ENCODE data around the gene LRP2. TPM values are rescaled to one million over a fixed set of nuclear protein-coding genes. Genes with fewer than 3 reads are reported as not detected.

Gene LRP2
- total RNA-seq, 1 donor from 2014 or later = 54.2 TPM

- H3K27me3 Mint-ChIP-seq (ENCODE audit: low read depth) = peaks cover 29% of the 10 kb centered on the region
- peak; percentile 71 to 84 for DNase-seq (ENCODE audit: low spot score in 2 of 2, unreplicated experiment in 2 of 2)
- H3K4me3 Mint-ChIP-seq = no peak overlapping the region
- TF ChIP-seq, protein P1, sequence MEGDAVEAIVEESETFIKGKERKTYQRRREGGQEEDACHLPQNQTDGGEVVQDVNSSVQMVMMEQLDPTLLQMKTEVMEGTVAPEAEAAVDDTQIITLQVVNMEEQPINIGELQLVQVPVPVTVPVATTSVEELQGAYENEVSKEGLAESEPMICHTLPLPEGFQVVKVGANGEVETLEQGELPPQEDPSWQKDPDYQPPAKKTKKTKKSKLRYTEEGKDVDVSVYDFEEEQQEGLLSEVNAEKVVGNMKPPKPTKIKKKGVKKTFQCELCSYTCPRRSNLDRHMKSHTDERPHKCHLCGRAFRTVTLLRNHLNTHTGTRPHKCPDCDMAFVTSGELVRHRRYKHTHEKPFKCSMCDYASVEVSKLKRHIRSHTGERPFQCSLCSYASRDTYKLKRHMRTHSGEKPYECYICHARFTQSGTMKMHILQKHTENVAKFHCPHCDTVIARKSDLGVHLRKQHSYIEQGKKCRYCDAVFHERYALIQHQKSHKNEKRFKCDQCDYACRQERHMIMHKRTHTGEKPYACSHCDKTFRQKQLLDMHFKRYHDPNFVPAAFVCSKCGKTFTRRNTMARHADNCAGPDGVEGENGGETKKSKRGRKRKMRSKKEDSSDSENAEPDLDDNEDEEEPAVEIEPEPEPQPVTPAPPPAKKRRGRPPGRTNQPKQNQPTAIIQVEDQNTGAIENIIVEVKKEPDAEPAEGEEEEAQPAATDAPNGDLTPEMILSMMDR (IDR thresholded peaks at IDR 0.05; ENCODE audit: unreplicated experiment) = peak; percentile 90
- no peak overlapping the region for H3K27ac Mint-ChIP-seq
- H3K4me1 Mint-ChIP-seq = peaks cover 5% of the 10 kb centered on the region
- no peaks in the 10 kb centered on the region for H3K9me3 Mint-ChIP-seq
- no peaks in the 10 kb centered on the region for H3K36me3 Mint-ChIP-seq
These were observed 252.6 kb downstream of the LRP2 start for GRCh38 chr2:169109502-169110409.

DNA sequence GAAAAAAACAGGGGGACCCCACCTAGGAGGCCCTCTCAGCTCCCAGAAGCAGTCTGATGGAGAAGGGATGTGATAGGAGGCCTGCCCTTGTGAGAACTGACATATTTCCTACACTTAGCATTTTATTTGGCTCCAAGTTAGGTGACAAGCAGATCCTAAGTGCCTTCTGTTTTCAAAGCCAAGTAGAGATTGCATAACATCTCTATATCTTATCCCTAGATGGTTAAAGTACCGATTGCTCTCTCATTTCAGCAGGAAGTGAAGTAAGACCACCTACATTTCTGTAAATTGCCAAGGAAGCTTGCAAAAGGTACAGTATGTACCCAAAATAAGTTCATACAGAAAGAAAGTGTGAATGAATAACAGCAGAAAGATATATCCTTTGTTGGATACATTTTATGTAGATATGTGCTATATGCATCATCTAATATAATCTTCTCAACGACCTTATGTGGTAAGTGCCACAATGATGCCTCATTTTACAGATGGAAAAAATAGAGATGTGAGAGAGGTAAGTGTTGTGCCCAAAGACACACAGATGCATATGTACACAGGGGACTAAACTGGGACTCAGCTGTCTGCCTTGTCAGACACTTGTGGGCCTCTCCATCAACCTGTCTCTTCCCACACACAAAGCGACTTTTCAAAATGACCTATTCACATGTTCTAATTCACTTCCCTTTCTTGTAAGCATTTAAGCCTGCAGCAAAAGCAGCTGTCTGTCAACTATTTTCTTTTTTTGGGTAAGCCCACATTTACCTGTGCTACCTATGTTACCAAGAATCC, 254.0 kb downstream of the LRP2 start:
- peaks cover 39% of the 10 kb centered on the region for H3K27me3 Mint-ChIP-seq (ENCODE audit: low read depth)
- H3K4me3 Mint-ChIP-seq = no peak overlapping the region
- H3K36me3 Mint-ChIP-seq = no peaks in the 10 kb centered on the region
- H3K27ac Mint-ChIP-seq = no peak overlapping the region
- no peak for DNase-seq (ENCODE audit: low spot score in 2 of 2, unreplicated experiment in 2 of 2)
- TF ChIP-seq, protein P1 (IDR thresholded peaks at IDR 0.05; ENCODE audit: unreplicated experiment) = no peak
- H3K9me3 Mint-ChIP-seq = no peaks in the 10 kb centered on the region
- peaks cover 5% of the 10 kb centered on the region for H3K4me1 Mint-ChIP-seq

GRCh38 chr2:169107645-169108044, 254.7 kb downstream of the LRP2 start:
- no peak overlapping the region for H3K4me3 Mint-ChIP-seq
- H3K36me3 Mint-ChIP-seq = no peaks in the 10 kb centered on the region
- peaks cover 43% of the 10 kb centered on the region for H3K27me3 Mint-ChIP-seq (ENCODE audit: low read depth)
- H3K4me1 Mint-ChIP-seq = peaks cover 4% of the 10 kb centered on the region
- DNase-seq (ENCODE audit: low spot score in 2 of 2, unreplicated experiment in 2 of 2) = no peak
- H3K9me3 Mint-ChIP-seq = no peaks in the 10 kb centered on the region
- no peak overlapping the region for H3K27ac Mint-ChIP-seq
- TF ChIP-seq, protein P1 (IDR thresholded peaks at IDR 0.05; ENCODE audit: unreplicated experiment) = no peak

- Mint-ChIP-seq H3K4me3 (no peak overlapping the region), H3K27me3 (ENCODE audit: low read depth) (peaks cover 46% of the 10 kb centered on the region), H3K36me3 (no peaks in the 10 kb centered on the region), H3K9me3 (no peaks in the 10 kb centered on the region), H3K4me1 (no peaks in the 10 kb centered on the region), H3K27ac (no peak overlapping the region)
- DNase-seq (ENCODE audit: low spot score in 2 of 2, unreplicated experiment in 2 of 2) = no peak
- TF ChIP-seq, protein P1 (IDR thresholded peaks at IDR 0.05; ENCODE audit: unreplicated experiment) = no peak
These were observed 255.5 kb downstream of the LRP2 start for GRCh38 chr2:169106563-169107545.

DNA sequence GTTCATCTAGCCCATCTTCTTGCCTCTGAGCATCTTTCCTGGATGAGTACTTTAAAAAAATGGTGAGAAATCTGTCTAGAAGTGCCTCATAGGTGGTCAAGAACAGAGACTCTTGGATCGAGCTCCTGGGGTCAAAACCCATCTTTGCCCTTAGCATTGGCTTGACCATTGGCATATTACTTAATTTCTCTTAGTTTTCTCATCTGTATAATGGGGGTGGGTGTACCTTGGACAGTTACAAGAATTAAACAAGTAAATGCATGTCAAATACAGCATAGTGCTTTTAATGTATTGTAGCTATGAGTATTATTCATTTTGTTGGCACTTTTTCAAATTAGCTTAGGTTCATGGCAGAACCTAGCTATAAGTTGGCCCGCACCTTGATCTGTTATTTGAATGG, 256.2 kb downstream of the LRP2 start:
- Mint-ChIP-seq H3K36me3 (no peaks in the 10 kb centered on the region), H3K4me1 (no peaks in the 10 kb centered on the region), H3K4me3 (no peak overlapping the region), H3K27me3 (ENCODE audit: low read depth) (peaks cover 44% of the 10 kb centered on the region), H3K27ac (no peak overlapping the region), H3K9me3 (no peaks in the 10 kb centered on the region)
- no peak for DNase-seq (ENCODE audit: low spot score in 2 of 2, unreplicated experiment in 2 of 2)
- TF ChIP-seq, protein P1 (IDR thresholded peaks at IDR 0.05; ENCODE audit: unreplicated experiment) = no peak

Data from mesothelial cell of epicardium (in vitro differentiated cells).